ENCODE data around the gene CFAP61.

CFAP61 gene

DNA sequence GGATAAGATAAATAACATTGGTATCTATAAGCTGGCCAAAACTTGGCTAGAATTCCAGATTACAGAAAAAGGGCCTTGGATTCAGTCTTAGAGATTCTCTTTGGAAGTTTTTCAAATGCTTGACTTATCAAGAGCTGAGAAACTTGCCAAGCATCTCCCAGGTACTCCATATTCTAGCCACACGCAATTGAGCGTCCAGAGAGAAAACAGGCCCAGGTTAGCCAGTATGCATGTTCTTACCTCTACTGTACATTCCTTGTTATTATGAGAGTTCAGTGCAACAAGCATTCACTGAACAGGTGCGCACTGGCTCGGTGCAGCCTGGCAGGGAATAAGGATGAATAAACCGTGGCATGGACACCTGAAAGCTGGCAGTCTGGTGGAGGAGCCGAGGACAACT, 13.7 kb upstream of the CFAP61 start:
- no peak for DNase-seq

- DNase-seq: no peak
Measured at GRCh38 chr20:20039752-20040387, 12.5 kb upstream of the CFAP61 start.

GRCh38 chr20:20051767-20052073, 612 bp upstream of the CFAP61 start:
- no peak for DNase-seq

DNA sequence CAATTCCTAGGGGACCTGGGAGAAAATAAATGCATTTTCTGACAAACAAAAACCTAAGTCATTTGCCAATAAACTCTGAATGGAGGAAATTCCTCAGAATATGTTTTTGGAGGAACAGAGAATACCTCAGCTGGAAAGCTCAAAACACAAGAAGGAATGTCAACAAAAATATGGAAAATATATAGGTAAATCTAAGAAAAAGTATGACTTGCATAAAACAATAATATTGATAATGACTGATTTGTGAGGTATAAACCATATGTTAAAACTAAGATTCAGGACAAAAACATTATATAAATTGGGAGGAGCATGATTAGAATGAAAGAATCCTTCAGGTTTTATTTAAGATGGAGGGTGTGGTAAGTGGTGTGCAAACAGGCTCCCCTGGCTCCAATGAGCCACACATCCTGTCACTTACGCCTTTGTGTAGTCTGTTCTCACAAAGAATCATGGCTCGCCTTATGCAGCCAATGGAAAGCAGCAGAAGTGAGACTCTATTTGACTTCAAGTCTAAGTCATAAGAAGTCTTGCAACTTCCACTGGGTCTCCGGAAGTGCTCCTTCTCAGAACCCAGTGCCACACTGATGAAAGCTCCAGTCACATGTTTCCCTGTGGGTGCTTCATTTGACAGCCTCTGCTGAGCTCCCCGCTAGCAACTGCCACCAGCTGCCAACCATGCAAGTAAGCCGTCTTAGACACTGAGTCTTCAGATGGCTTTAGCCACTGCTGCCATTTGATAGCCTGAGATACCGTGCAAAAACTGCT, 8.1 kb downstream of the CFAP61 start:
- no peak for DNase-seq

DNA sequence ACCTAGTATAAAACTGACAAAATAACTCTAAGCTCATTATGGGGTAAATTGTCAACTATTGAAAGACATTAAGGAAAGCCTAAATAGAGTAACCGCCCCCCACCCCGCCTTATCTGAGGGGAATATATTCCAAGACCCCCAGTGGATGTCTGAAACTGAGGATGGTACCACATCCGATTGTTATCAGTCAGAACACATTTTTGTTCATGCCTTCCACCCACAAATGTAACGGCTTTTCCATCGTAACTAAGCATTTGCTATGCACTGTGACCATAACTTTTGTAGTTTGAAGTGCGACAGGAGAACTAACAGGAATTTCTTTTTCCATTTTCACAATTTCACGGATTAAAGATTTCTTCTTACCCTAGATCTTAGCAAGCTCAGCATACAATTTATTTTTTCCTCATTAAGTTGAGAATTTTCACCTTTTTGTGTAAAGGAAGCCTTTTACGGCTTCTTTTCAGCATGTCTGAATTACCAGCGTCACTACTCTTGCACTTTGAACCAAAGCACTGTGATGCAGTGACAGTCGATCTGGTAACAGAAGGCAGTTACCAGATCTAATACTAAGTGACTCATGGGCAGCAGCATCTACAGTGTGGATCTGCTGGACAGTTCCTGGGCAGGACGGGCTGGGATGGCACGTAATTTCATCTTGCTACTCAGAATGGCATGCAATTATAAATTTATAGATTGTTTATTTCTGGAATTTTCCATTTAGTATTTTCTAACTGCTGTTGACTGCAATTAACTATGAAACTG, 11.8 kb downstream of the CFAP61 start:
- DNase-seq: no peak

DNA sequence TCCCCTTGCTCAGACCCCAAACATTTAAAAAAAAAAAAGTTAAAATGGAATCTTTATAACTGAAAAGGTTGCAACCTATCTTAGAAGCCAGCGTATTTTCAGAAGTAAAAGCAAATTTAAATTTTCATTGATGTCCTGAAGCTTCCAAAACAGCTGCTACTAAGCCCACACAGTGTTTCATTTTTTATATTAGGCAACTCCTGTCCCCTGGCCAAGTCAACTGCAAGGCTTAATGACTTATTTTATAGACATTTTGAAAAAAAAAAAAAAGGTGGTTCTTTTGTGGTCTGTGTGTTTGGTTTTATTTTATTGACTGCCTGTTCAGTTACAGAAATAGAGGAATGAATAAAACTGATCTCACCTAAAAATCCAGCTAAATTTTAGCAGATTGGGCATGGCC, 13.0 kb downstream of the CFAP61 start:
- DNase-seq: no peak

- DNase-seq: no peak
Measured at GRCh38 chr20:20070871-20071726, 18.8 kb downstream of the CFAP61 start.

DNA sequence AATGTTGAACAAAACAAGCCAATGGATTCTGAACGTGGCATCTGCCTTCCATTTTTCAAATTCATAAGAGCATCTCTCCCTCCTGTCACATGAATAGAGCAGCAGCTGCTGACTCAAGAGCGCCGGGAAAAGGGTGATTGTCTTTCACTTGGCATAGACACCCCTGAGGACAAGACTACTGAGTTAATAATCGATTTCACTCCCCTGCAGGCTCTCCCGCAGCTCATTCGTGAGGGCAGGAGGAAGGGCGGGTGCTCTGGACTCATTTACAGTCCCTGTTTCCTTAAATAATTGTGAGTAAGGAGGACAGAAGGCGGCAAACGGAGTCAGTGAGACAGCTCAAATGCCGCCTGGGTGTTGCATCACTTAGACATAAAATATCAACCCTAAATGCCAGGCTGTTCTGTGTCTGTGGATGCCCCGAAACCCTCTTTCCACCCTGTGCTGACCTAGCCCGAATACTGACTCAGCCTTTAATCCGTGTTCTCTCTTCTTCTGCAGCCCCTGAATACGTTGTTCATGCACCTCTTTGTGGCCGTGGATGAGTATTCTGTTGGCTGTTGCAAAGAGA, 21.6 kb downstream of the CFAP61 start:
- DNase-seq: no peak

GRCh38 chr20:20075032-20075431, 22.7 kb downstream of the CFAP61 start:
- no peak for DNase-seq

DNA sequence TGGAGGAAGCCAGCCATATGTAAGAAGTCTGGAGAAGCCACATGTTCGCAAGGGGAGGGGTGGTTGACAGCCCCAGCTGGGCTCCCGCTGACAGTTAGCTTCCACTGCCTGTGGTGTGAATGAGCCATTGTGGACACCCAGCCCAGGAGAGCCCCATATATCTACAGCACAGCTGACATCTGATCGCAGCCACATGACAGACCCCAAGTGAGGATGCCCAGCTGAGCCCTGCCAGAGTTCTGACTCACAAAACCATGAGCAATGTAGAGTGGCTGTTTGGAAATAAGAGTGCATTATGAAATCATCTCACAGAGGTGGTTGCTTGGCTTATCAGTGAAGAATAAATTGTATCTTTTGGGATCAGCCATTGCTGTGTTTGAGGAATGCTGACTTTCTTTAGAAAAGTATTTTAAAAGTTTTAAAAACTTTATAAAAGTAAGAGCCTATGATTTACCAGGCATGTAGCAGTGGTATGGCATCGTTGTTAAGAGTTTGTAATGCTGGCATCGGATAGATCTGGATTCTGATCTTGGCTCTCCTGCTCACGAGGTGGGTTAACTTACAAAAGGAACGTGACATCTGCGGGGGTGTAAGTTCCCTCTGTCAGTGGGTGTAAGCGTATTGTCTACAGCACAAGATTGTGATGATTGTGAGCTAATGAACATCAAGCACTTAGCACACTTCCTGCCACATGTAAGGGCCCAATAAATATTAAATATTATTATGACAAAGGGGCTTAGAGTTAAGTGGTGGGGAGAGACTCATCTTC, 24.1 kb downstream of the CFAP61 start:
- DNase-seq: no peak

GRCh38 chr20:20078041-20078440, 25.7 kb downstream of the CFAP61 start:
- DNase-seq: no peak

DNA sequence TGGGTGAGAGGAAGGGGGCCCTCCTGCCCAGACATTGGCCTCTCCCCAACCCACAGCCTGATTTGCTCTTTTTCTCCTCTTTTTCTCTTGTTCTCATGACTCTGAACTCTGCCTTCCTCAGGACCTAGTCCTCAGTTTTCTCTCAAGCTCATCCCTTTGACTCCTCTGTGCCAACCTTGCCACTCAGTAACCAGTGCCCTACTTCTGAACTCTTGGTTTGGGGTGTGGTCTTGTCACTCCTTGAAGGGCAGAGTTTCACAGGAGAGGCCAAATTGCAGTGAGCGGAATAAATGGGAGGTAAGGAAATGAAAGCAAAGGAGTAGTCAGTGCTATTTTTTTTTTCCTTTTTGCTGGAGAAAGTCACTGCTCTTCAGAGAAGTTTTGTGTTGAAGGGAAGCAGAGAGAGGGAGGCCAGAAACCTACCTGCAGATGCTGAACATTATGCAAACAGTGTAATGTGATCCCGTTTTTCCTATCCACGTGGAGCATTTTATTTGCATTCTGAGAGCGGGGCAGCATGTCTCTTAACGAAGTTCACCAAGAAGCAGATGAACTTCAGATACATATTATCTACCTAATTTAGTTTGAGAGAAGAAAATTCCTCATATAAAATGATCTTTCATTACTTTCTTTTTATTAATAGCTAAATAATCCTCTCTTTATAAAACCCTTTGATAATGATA, 26.9 kb downstream of the CFAP61 start:
- DNase-seq: no peak

- no peak for DNase-seq
Measured at GRCh38 chr20:20083807-20084206, 31.5 kb downstream of the CFAP61 start.

DNA sequence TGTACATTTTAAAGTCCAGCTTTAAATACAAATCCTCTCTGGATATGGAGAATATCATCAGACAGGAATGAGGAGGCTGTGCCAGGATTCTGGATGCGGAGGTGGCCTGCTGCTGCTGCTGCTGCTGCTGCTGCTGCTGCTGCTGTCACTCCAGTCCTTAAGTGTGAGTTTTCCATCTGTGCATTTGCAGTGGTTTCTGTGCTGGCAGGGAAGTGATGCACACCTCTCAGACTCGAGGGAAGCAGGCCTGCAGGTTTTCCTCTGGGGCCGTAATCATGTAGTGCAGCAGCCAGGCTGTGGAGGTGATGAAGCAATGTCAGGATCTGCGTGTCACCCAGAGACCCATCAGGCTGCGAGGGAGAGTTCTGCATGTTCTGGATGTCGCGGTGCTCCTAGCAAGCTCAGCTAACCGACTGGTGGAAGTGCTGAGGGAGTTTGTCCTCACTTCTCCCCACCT, 32.0 kb downstream of the CFAP61 start:
- DNase-seq: no peak

DNA sequence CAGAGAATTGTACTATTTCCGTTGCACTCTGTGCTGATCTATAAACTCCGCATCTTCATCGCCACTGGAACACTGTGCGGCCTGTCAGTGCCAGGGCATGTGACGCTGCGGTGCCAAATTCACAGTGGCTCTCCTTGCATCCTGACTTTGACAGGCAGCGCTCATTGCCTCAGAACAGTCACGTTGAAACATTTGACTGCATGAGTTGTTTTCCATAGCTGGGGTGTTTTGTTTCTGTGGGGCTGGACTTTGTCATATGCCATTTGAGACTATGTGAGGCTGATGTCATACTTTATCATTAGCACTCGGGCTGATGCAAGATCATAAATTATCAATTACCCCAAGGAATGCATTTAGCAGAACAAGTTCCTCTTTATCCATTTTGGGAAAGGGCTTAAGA, 32.7 kb downstream of the CFAP61 start:
- no peak for DNase-seq

- no peak for DNase-seq
Measured at GRCh38 chr20:20085812-20086211, 33.5 kb downstream of the CFAP61 start.

DNA sequence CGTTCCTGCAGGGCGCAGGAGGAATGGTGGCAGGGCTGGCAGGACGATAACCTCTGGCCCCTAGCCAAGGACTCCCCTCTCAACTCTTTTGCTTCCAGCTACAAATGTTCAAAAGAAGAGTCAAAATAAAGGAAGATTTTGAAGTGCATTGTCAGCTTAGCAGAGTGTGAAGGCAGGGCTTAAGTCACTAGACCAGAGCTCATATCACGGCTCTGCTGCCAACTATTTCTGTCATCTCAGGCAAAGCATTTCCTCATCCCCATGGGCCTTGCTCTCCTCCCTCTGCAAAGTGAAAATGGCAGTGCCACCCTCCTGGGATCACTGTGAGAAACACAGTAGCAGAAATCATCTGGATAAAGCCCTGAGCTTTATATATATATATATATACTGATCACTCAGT, 36.7 kb downstream of the CFAP61 start:
- no peak for DNase-seq

DNA sequence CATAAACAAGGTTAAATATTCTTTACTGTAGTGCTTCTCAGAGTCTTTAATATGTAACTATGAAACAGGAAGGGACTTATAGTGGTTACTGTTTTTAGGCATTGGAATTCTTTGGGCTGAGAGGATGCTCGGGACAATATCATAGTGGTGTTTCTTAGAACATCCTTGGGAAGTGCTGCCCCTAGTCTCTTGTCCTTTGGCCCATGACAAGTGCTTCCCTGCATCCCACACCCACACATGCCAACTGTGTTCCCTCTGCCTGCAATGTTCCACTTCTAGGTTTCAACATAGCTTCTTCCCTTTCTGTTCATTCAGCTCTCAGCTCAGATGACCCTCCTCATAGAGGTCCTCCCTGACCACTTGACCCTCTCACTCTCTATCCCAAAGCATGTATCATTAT, 37.6 kb downstream of the CFAP61 start:
- DNase-seq: no peak

GRCh38 chr20:20092827-20093226, 40.5 kb downstream of the CFAP61 start:
- no peak for DNase-seq

DNA sequence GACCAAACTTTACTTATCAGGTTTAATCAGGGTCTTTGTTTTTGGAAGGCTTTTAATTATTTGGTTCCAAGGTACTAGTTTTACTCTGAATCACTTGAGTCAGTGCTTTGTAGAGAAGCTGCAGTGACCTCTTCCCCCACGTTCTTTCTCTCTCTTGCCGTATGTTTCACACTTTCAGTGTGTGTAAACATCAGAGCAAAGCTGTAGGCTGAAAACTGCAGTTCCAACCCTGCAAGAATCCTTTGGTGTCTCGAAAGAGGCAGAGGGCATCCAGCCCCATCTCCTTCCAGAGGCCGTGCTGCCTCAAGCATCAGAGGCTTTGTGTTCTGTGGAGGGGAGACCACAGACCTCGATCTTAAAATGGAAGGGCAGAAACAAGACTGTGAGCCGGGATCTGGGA, 42.1 kb downstream of the CFAP61 start:
- no peak for DNase-seq

- no peak for DNase-seq
Measured at GRCh38 chr20:20095114-20095872, 43.0 kb downstream of the CFAP61 start.

Measured in stimulated activated naive CD4-positive, alpha-beta T cell treated with Interleukin-2 at 50 U/mL for 16 hours (primary cell).